Germinal center (tissue), 1 donor: ENCODE data around the gene OTUB2.

ENCODE experiments used
- DNase-seq: peaks from one replicate; pipeline ENCODE4 v3.0.0; 2012; ENCODE audit warnings: mixed read lengths, low spot score

The OTUB2 gene

GRCh38 chr14:94041551-94042346 is 15.6 kb downstream of the OTUB2 start:
- DNase-seq = no peak

GRCh38 chr14:94042433-94043091 is 16.4 kb downstream of the OTUB2 start:
- no peak for DNase-seq

- no peak for DNase-seq
Observed at GRCh38 chr14:94043111-94043755, 17.1 kb downstream of the OTUB2 start.

- DNase-seq = no peak
Observed at GRCh38 chr14:94043756-94044475, 17.8 kb downstream of the OTUB2 start.

- no peak for DNase-seq
Observed at GRCh38 chr14:94044476-94045091, 18.4 kb downstream of the OTUB2 start.

GRCh38 chr14:94045101-94045500 is 19.0 kb downstream of the OTUB2 start:
- no peak for DNase-seq

GRCh38 chr14:94045563-94046345 is 19.6 kb downstream of the OTUB2 start:
- DNase-seq = no peak

- no peak for DNase-seq
Observed at GRCh38 chr14:94046696-94047250, 20.6 kb downstream of the OTUB2 start.

GRCh38 chr14:94047581-94047980 is 21.4 kb downstream of the OTUB2 start:
- DNase-seq = no peak

- no peak for DNase-seq
Observed at GRCh38 chr14:94048691-94049624, 22.8 kb downstream of the OTUB2 start.

GRCh38 chr14:94049625-94050023 is 23.5 kb downstream of the OTUB2 start:
- DNase-seq = no peak

- DNase-seq = no peak
Observed at GRCh38 chr14:94050231-94050880, 24.2 kb downstream of the OTUB2 start.

- no peak for DNase-seq
Observed at GRCh38 chr14:94051115-94051514, 25.0 kb downstream of the OTUB2 start.

- no peak for DNase-seq
Observed at GRCh38 chr14:94051779-94052178, 25.6 kb downstream of the OTUB2 start.

GRCh38 chr14:94052199-94052598 is 26.1 kb downstream of the OTUB2 start:
- no peak for DNase-seq

GRCh38 chr14:94052662-94053061 is 26.5 kb downstream of the OTUB2 start:
- DNase-seq = no peak

- no peak for DNase-seq
Observed at GRCh38 chr14:94054401-94054800, 28.3 kb downstream of the OTUB2 start.

GRCh38 chr14:94054936-94055335 is 28.8 kb downstream of the OTUB2 start:
- no peak for DNase-seq
